ENCODE data around the gene MAP3K1.
A peak's percentile ranks its signal among the peaks of the same experiment; 100 is the strongest.

MAP3K1 gene

DNA sequence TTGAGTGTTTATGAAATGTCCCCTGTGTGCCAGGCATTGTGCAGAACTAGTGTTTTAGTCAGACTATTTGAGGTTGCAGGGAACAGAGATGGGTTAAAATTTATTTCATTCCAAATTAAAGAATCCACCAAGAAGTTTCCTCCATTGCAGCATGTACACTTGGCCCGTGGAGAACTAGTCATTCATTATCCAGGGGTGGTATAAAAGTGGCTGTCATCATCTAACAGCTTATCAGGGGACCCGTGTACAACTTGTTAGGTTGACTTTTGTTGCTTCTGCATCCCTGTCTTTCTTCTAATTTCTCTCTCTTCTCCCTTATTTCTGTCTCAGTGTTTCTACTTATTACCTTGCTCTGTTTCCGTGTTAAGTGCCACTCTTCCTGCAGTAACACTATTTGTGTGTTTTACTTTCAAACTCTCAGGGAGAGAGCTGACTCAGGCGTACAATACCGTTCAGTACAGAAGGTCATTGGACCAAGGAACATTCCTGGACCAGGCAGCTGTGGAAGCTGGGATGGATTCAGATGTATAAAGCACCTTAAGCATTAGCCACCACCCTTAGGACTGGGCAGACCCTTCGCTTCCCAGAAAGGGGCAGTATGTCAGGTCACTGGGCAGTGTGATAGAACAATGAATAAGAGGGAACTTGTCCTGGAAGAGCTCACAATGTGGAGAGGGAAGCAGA, 36.1 kb downstream of the MAP3K1 start:
- DNase-seq: no peak

DNA sequence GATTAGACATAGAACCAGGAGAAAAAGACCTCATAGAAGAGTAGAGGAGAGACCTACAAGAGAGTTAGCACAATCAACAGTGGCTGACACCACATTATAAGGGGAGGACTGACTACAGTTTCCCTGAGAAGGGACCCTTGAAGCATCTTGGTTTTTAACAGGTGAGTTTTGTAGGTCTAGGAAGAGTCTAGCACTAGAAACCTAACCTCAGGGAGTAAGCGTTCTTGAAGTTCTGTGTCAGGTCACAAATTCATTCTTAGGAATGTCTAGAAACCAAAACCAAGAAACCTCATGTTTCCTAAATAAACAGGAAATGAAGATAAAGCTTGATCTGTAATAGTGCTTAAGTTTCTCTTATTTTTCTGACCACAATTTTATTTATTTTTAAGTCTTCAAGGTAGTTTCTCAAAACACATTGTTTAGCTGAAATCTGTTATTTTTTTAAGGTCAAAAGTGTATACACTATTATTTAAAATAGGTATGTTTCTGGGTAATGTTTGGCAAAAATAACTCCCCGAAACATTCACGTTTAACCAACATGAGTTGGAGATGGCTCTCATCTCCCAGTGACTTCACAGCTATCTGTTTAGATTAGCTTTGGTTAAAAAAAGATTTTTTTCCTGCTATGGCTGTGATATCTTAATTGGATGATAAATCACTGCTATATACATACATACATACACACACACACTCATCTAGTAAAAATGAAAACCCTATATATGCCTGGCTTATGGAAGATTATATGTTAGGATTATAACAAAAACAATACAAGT, 37.1 kb downstream of the MAP3K1 start:
- DNase-seq: no peak

DNA sequence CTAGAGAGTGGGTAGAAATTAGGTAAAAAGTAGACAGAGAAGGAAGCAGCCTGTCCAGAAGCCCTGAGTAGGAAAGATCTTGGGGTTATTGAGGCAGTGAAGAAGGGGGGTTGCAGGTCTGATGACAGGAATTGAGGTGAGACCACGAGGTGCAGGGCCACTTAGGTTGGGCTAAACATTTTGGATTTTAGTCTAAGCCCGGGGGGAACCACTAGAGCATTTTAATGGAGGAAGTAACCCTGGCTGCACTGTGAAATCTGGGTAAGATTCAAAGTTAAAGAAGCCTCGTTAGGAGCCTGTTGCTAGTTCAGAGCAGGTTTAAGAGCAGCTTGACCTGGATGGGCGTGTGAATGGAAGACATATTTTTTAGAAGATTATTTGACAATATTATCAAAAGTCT, 38.3 kb downstream of the MAP3K1 start:
- no peak for DNase-seq

DNA sequence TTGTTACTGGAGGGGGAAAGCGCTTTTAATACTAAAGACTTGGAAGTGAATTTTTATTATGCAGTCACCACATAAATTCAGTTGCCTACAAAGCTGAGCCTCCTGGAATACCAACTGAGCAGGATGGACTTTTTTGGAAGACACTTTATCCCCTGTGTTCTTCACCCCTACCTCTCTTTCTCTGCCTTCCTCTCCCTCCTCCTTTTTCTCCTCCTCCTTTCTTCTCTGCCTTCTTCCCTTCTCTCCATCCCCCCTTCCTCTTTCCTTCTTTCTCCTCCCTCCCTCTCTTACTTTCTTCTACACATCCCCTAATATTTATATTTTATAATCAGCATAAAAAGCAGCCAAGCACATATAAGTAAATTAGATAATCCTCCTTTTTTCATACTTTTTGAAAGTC, 39.6 kb downstream of the MAP3K1 start:
- DNase-seq: no peak

DNA sequence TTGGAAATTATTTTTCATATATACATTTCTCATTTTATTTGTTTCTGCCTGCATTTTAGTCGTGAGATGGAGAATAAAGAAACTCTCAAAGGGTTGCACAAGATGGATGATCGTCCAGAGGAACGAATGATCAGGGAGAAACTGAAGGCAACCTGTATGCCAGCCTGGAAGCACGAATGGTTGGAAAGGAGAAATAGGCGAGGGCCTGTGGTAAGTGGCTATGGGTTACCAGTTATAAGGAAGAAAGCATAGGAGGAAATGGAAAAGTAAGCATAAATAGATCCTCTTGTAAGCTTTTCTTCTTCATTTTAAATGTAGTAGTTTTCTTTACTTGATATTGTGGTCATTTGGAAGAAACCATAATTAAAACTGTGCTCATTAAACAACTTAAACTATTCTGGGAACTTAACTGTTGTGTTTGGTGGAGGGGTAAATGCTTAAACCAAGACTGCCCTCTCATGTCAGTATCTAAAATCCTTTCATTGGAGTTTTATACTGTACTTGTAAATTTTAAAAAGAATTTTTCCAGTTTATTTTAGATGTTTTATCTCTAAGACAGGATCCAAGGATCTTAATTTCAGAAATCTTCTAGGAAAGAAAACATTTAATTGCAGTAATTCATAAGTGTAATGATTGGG, 41.3 kb downstream of the MAP3K1 start:
- no peak for DNase-seq

DNA sequence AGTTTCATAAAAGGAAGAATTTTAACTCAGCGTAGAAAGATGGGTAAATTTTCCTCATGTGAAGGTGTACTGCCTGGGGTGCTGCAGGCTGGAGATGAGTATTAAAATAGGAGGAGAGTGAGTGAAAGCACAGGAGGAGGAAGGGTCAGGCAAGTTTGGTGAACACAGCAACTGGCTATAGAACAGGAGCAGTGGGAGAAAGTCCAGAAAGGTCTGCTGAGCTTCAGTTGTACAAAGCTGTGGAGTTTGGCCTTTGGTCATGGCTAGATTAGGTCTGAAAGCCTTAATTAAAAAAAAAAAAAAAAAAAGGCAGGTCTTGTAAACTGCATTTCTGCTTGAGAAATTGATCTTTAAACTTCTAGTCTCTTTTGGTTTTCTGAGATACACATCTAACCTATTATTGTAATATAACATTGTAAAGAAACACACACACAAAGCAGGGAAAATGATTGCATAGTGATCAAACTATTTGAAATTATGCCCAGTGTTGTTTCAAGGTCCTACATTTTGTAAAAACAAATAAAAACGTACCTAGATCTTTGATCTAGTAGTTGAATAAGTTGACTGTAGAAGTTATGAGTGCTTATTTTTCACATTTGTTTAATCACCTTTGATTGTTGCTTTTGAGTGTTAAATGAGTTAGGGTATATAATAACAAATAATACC, 43.6 kb downstream of the MAP3K1 start:
- no peak for DNase-seq

DNA sequence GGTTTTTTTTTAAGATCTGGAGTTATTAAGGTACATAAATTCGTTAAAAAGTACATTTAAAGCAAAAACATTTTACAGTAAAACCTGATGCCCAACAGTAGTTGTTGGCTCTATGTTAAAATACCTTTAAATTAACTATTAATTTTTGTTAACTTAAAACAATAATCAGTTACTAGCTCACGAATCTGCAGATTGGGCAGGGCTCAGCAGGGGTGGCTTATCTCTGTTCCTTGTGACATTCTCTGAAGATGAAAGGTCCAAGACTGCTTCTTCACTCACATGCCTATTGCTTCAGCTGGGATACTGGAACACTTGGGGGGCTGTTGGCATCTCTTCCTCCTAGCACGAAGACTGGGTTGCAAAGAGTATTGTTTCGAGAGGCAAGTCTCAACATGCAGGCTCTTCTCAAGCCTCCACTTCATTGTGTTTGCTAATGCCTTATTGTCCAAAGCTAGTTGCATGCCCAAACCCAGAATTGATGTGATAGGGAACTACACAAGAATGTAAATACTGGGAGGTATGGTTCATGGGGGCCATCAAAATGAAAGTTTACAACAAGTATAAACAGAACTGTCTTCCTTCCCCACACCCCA, 46.6 kb downstream of the MAP3K1 start:
- DNase-seq: no peak

DNA sequence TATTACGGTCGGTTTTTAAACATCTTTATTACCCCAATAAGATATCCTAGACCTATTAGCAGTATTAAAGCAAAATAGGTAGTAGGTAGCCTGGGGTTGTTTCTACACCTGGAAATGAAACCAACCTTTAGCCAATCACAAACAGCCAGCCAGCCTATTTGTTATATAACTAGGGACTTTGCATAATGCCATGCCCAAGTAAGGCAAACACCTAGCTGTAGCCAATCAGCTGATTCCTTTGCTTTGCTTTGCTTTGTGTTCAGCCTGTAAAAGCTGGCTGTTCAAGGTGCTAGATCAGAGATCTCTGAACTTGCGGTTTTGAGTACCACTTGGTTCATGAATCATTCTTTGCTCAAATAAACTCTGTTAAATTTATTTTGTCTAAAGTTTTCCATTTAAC, 47.6 kb downstream of the MAP3K1 start:
- no peak for DNase-seq

DNA sequence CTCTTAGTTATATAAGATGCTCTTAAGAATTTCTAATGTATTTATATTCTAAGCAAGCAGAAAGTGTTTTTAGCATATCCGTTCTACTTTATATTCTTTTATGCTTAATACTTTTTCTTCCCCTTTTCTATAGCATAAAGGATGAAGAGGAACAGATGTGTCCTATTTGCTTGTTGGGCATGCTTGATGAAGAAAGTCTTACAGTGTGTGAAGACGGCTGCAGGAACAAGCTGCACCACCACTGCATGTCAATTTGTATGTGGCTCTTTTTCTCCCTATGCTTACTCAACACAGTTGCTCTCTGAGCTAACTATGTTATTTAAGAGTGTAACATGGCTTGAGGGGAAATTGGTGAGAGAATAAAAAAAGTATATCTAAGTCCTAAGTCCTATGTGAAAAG, 56.4 kb downstream of the MAP3K1 start:
- no peak for DNase-seq

DNA sequence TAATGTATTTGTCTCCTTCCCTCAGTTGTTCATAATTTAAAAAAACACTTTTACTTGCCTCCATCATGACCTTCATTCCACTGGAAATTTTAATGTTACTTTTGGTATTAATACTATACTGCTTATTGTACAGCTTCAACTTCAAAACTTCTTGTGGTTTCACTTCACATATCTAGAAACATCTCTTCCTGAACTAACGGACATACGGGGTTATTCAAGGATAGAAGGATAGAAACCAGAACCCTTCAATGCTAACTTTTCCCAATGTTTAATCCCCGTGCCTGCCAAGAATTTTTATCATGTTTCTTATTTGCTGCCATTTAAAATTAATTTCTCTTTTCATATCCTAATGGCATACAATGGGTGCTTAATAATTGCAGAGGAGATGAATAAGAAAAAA, 57.7 kb downstream of the MAP3K1 start:
- DNase-seq: no peak

DNA sequence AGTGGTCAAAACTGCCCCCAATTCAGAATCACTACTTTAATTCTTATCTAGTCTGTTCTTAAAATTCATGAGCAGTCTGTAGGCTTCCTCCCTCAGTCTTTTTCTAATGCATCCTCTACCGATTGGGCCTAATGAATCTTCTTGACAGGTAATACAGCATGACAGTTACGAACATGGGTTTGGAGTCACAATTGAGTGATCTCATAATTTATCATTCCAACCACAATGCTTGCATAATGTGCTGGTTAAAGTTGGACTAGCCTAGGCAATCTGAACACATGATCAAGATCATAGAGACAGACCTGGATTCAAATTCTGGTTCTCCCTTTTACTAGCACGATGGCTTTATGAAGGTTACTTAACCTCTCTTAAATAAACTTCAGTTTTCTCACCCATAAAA, 61.0 kb downstream of the MAP3K1 start:
- no peak for DNase-seq

DNA sequence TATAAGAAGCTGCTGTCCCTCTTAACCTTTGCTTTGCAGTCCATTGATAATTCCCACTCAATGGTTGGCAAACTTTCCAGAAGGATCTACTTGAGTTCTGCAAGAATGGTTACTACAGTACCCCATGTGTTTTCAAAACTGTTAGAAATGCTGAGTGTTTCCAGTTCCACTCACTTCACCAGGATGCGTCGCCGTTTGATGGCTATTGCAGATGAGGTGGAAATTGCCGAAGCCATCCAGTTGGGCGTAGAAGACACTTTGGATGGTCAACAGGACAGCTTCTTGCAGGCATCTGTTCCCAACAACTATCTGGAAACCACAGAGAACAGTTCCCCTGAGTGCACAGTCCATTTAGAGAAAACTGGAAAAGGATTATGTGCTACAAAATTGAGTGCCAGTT, 66.2 kb downstream of the MAP3K1 start:
- no peak for DNase-seq

DNA sequence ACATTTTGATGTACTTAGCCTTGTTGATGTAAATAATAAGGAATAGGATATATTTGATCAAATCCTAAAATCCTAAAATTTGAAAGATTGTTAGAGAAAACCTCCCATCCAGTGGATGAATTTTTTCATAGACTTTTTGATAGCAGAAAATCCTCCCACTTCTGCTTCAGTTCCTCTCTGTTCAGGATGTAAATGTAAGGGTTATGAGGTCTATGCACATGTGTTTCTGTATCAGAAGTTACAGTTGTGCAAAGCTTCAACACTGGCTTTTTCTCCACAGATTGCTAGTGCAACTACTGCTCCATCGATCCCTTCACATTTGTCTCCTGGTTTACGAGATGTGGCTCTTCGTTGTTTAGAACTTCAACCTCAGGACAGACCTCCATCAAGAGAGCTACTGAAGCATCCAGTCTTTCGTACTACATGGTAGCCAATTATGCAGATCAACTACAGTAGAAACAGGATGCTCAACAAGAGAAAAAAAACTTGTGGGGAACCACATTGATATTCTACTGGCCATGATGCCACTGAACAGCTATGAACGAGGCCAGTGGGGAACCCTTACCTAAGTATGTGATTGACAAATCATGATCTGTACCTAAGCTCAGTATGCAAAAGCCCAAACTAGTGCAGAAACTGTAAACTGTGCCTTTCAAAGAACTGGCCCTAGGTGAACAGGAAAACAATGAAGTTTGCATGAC, 78.1 kb downstream of the MAP3K1 start:
- DNase-seq: no peak

DNA sequence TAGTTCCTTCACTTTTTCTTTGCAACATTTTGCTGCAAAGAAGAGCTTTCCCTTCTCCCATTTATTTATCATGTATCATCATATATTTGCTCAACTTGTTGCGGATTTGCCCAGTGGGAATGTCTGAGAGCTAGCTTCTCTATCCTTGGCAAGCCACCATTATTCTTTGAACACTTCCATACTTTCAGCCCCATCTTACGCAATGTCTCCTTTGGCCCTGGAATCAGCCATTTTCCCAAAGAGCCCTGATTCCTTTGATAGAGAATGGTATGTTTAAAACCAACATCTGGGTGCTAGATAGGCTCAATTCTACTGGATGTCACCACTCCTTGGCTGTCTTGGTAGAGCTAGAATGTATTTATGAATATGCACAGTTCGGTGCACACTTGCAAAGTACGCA, 81.4 kb downstream of the MAP3K1 start:
- DNase-seq: no peak

DNA sequence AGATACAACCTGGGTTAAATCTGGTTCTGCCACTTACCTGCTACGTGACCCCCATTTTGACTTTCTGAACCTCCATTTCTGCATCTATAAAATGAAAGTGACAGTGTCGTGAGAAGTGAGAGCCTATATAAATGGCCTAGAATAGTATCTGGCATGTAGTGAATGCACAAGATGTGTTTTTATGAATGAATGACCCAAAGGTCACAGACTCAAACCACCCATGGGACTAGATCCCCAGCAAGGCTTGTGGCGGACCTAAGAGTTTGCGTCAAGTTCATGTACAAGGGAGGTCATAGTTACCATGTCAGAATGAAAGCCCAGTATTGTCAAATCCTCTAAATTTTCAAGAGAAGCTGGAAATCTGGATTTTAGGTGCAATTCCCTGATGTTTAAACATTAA, 82.9 kb downstream of the MAP3K1 start:
- DNase-seq: no peak

DNA sequence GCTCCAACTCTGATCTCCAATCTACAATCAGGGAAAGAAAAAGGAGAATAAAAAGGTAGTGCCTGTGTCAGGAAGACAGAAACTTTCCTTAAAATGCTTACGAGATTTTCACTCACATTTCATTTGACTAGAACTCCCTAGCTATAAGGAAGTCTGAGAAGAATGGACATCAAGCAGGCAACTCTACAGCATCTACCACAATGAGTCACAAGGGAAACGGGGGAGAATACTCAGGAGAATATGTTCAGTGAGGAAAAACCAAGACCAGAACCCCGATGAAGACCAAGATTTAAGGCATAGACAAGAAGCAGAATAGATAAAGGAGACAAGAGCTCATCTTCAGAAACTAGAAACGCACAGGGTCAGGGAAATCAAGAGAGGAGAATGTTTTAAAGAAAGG, 85.0 kb downstream of the MAP3K1 start:
- no peak for DNase-seq

DNA sequence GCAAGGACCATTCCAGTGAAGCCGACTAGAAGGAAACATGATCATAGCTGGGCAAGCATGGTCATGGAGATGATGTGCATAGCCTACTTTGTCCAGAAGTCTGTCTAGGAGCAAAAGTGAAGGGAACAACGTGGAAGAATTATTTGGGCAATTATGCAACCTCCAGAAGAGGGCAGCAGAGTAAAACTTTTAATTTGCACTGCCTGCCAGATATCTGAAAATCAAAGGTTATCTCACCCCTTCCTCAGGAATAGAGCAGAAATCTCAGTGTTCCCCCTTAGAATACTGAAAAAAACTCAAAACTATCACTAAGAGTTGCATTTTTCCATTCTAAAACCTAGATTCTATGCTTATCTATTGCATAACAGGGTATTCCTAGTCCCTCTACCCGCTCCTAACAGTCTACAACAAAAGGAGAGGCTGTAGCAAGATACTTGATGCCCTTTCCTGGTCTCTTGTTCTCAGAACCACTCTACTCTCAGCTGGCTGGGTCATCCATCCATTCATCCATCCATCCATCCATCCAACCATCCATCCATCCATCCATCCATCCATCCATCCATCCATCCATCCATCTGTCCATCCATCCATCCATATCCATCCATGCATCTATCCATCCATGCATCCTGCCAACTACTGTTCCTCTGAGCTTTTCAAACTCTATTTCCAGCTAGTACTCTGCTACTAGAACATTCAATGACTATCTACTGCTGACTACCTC, 85.7 kb downstream of the MAP3K1 start:
- DNase-seq: peak; percentile 11

DNA sequence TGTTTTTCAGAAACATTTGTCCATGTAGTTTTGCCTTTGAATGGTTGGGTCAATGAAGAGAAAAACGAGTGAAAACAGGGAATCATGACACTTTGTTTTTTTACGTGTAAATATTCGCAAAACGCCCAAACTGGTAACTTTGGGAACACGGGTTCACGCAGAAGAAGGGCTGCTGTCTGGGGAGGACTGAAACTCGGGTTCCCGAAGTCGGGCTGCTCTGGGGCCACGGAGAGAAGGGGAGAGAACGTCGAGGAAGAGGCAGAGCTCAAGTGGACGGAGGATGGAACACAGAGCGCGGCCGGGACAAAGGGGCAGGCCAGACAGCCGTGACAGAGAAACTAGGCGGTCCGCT, 93.6 kb downstream of the MAP3K1 start:
- no peak for DNase-seq

DNA sequence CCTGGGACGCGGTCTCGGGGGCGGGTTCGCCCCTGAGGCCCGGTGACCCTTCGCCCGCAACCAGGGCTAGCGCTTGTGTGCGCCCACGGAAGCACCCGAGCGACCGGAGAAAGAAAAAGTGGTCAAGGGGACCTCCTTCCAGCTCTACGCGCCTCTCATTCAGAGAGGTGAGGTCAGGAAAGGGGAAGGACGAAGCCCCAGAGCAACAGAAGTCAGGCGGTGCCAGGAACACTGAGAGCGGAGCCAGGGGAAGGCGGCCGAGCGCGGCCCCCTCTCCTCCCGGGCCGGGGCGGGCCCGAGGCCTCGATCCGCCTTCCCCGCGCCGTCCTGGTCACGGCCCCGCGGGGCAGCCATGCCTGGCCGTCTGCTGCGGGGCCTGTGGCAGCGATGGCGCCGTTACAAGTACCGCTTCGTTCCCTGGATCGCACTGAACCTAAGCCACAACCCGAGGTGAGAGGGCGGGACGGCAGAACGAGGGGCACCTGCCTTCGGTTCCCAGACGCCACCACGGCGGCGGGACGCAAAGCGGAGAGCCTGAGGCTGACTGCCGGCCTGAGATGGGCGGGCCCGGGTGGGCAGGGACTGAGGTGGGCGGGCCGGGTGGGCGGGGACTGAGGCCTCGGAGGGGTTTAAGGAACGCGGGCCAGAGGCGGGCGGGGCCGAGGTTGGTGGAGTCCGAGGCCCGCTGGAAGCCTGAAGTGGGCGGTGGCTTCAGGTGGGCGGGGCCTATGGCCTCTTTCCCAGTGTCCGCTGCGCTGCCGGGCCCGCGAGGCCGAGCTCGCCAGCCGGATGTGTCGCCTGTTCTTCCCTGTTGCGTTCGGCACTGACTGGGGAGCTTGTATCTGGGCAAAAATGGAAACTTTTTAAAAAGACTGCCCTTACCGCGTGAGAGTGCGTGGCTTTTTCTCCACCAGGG, 94.2 kb downstream of the MAP3K1 start, which contains the start of gene SETD9:
TSS of gene SETD9 (plus strand) at position 303 of the 916 bp plus-strand sequence. CDS start at position 353, 50 bp downstream.
- peak; percentile 91 for DNase-seq

DNA sequence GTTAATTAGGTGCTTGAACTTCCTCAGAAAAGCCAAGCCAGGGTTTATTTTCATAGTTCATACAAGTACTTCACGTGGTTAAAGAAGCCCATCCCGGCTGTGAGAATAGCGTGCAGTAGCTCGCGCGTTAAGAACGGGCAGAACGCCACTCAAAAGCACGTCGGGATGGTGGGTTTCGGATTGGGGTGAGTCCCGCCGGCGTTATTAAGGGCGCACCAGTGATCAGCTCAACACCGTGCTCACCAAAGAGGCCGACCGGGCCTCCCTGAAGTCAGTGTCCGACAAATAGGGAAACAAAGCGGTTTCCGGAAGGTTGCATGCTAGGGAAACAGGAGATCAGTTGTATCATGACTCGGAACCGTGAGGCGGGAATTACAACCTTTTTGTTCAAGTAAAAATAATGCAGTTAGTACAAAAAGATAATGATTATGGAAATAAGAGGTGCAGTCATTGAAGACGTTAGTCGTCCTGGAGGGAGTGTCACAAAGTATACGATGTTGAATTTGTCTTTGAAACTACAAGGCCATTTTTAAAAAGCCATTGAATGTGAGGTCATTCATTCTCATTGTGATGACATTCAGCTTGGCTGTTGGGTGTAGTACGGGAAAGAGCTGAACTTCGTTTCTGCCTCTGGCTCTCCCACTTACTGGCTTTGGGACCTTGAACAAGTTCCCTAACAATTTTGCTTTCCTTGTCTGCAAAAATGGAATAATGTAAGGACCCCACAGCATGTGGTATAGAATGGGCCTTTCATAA, 95.0 kb downstream of the MAP3K1 start:
- no peak for DNase-seq
